IMR-90 (cell line): Measurements from ENCODE around the gene CBY1. TPM values are rescaled to one million over a fixed set of nuclear protein-coding genes. Genes with fewer than 3 reads are reported as not detected.

Experiments
- ATAC-seq: fragments of 200-7000 bp; cut with Tn5 transposase; 2 replicates; pipeline ENCODE4 v1.9.1; 2020; ENCODE audit warnings: low read depth, mild to moderate bottlenecking, moderate library complexity
- BruUV-seq: library from RNA; stranded (reverse); fragments of 400-500 nt; replicated peaks from 2 replicates; lab custom pipeline; 2021; lab: Mats Ljungman, UMichigan
- CTCF ChIA-PET: fragments of 300-600 bp; formaldehyde crosslinking; extraction: SDS; loops from one replicate; lab custom pipeline; 2021; ENCODE audit warnings: antibody characterized with exemption; lab: Yijun Ruan, JAX
- POLR2A ChIA-PET: fragments of 300-600 bp; sonication (Branson Sonifier 250); formaldehyde crosslinking; loops from one replicate; lab custom pipeline; 2022; ENCODE audit warnings: antibody characterized with exemption; ENCODE audit not compliant: unreplicated experiment; lab: Charles Lee
- DNase-seq: peaks from one replicate; pipeline ENCODE4 v3.0.0; 2013
- H2AFZ ChIP-seq: replicated peaks from 2 replicates; pipeline ENCODE3; 2013; ENCODE audit warnings: low read length, mild to moderate bottlenecking; ENCODE audit not compliant: poor library complexity
- H2AK5ac ChIP-seq: 2 replicates; pipeline ENCODE4 v1.6.1; 2013; ENCODE audit warnings: low read depth, low read length, inconsistent platforms
- H2AK9ac ChIP-seq: replicated peaks from 2 replicates; pipeline ENCODE3; 2013; ENCODE audit warnings: mild to moderate bottlenecking, low read depth, low read length, moderate library complexity; ENCODE audit not compliant: poor library complexity
- H2BK120ac ChIP-seq: 2 replicates; pipeline ENCODE4 v1.6.1; 2013; ENCODE audit warnings: low read depth, low read length, inconsistent platforms
- H2BK15ac ChIP-seq: 3 replicates; pipeline ENCODE4 v1.6.1; 2013; ENCODE audit warnings: low read depth, low read length, inconsistent platforms
- H2BK20ac ChIP-seq: 2 replicates; pipeline ENCODE4 v1.6.1; 2013; ENCODE audit warnings: low read depth, mild to moderate bottlenecking, inconsistent platforms, low read length, moderate library complexity
- H2BK5ac ChIP-seq: 2 replicates; pipeline ENCODE4 v1.6.1; 2013; ENCODE audit warnings: mild to moderate bottlenecking, low read depth, low read length, inconsistent platforms; ENCODE audit not compliant: poor library complexity, severe bottlenecking
- H3K14ac ChIP-seq: replicated peaks from 2 replicates; pipeline ENCODE4 v1.6.1; 2013; ENCODE audit warnings: low read depth, low read length, inconsistent platforms
- H3K18ac ChIP-seq: 2 replicates; pipeline ENCODE4 v1.6.1; 2013; ENCODE audit warnings: low read depth, low read length, control low read depth
- H3K23ac ChIP-seq: 2 replicates; pipeline ENCODE4 v1.6.1; 2013; ENCODE audit warnings: low read depth, low read length, inconsistent platforms
- H3K27ac ChIP-seq: 2 replicates; pipeline ENCODE4 v1.5.1; 2013; ENCODE audit warnings: mild to moderate bottlenecking, control low read depth, low read length; ENCODE audit not compliant: insufficient read depth
- H3K27me3 ChIP-seq: 2 replicates; pipeline ENCODE4 v1.6.1; 2013; ENCODE audit warnings: low read length; ENCODE audit not compliant: control insufficient read depth, insufficient read depth
- H3K36me3 ChIP-seq: 2 replicates; pipeline ENCODE4 v1.6.1; 2013; ENCODE audit warnings: low read length, mixed read lengths; ENCODE audit not compliant: control insufficient read depth, insufficient read depth
- H3K4ac ChIP-seq: 2 replicates; pipeline ENCODE4 v1.6.1; 2013; ENCODE audit warnings: low read depth, low read length, inconsistent platforms
- H3K4me1 ChIP-seq: 2 replicates; pipeline ENCODE4 v1.6.1; 2013; ENCODE audit warnings: low read length, mixed read lengths; ENCODE audit not compliant: control insufficient read depth, insufficient read depth
- H3K4me2 ChIP-seq: 2 replicates; pipeline ENCODE4 v1.6.1; 2013; ENCODE audit warnings: low read depth, mild to moderate bottlenecking, control low read depth, low read length, moderate library complexity
- H3K4me3 ChIP-seq: 2 replicates; pipeline ENCODE4 v1.5.1; 2013; ENCODE audit warnings: low read depth, mild to moderate bottlenecking, control low read depth, low read length, moderate library complexity; ENCODE audit not compliant: insufficient read depth
- H3K56ac ChIP-seq: 2 replicates; pipeline ENCODE4 v1.6.1; 2013; ENCODE audit warnings: low read length, inconsistent platforms; ENCODE audit not compliant: insufficient read depth; ENCODE audit errors: extremely low read depth
- H3K79me1 ChIP-seq, 2 experiments: 2 replicates each; pipeline ENCODE4 v1.6.1; 2013; ENCODE audit warnings: low read length in 2 of 2, inconsistent platforms in 1 of 2, low read depth in 1 of 2
- H3K9ac ChIP-seq: 2 replicates; pipeline ENCODE4 v1.6.1; 2013; ENCODE audit warnings: low read depth, low read length, control low read depth
- H3K9me1 ChIP-seq: 2 replicates; pipeline ENCODE4 v1.6.1; 2013; ENCODE audit warnings: low read length, inconsistent platforms; ENCODE audit not compliant: insufficient read depth
- H3K9me3 ChIP-seq: 2 replicates; pipeline ENCODE4 v1.6.1; 2013; ENCODE audit warnings: low read length; ENCODE audit not compliant: control insufficient read depth, insufficient read depth
- H4K20me1 ChIP-seq: 2 replicates; pipeline ENCODE4 v1.6.1; 2013; ENCODE audit warnings: low read length, inconsistent platforms; ENCODE audit not compliant: insufficient read depth
- H4K5ac ChIP-seq: 2 replicates; pipeline ENCODE4 v1.6.1; 2013; ENCODE audit warnings: mild to moderate bottlenecking, low read depth, low read length, control low read depth
- H4K8ac ChIP-seq, 2 experiments: 2 replicates each; pipeline ENCODE4 v1.6.1; 2013; ENCODE audit warnings: low read depth in 2 of 2, low read length in 2 of 2, control low read depth in 1 of 2, inconsistent platforms in 1 of 2
- H4K91ac ChIP-seq: 2 replicates; pipeline ENCODE4 v1.6.1; 2013; ENCODE audit warnings: low read depth, low read length, inconsistent platforms; ENCODE audit not compliant: insufficient read depth
- BHLHE40 ChIP-seq: fragments of 150-350 bp; IDR thresholded peaks from 2 replicates; pipeline ENCODE4 v1.6.1; 2016; ENCODE audit warnings: mild to moderate bottlenecking, low read depth, low read length
- CEBPB ChIP-seq: IDR thresholded peaks from 2 replicates; pipeline ENCODE4 v1.6.1; 2012; ENCODE audit warnings: low read depth, low read length, improper control_type of control experiment
- MXI1 ChIP-seq: IDR thresholded peaks from 2 replicates; pipeline ENCODE4 v1.6.1; 2012; ENCODE audit warnings: low read depth, mild to moderate bottlenecking, low read length, moderate library complexity, borderline replicate concordance
- SMC3 ChIP-seq: fragments of 150-350 bp; IDR thresholded peaks from 2 replicates; pipeline ENCODE4 v1.6.1; 2016; ENCODE audit warnings: low read depth, mild to moderate bottlenecking, antibody characterized with exemption, low read length, moderate library complexity
- WGBS, 2 experiments: methylation state at CpG; one replicate each; pipeline versions ENCODE4 v1.1.5 to v1.1.7; 2013; ENCODE audit warnings: missing lambda C conversion rate in 2 of 2; ENCODE audit not compliant: insufficient read length in 1 of 2; ENCODE audit errors: extremely low coverage in 2 of 2; 5-methylcytosine and 5-hydroxymethylcytosine counted together
- dilution Hi-C: fragments of 300-500 bp; cut with HindIII; formaldehyde crosslinking; loops from one replicate; pipeline ENCODE4 v1.14.3; 2018; ENCODE audit warnings: low sequenced_read_pairs; ENCODE audit not compliant: unreplicated experiment
- in situ Hi-C: fragments of 300-500 bp; cut with MboI; formaldehyde crosslinking; loops from 3 replicates; pipeline ENCODE4 v1.14.3; 2019; ENCODE audit warnings: low sequenced_read_pairs, inconsistent platforms, mixed read lengths
- intact Hi-C: fragments of 100-400 bp; cut with micrococcal nuclease; formaldehyde crosslinking; loops from 2 replicates; pipeline ENCODE4 v1.10.0; 2022
- polyA plus RNA-seq, 3 experiments: library from polyadenylated mRNA; depleted of rRNA; stranded (reverse); fragments of >200 nt; gene quantifications; 2 replicates each; pipeline ENCODE4 v1.2.3, GENCODE V29; 2012; ENCODE audit warnings: low replicate concordance in 1 of 3
- total RNA-seq: library from RNA; depleted of rRNA; stranded (reverse); fragments of >200 nt; gene quantifications from 2 replicates; pipeline ENCODE4 v1.2.3, GENCODE V29; 2012
- TF ChIP-seq, protein P1 (sequence below): fragments of 150-350 bp; IDR thresholded peaks from 2 replicates; pipeline ENCODE4 v1.6.1; 2017; ENCODE audit warnings: mild to moderate bottlenecking, antibody characterized with exemption, low read length, low read depth

CBY1 gene
- total and polyA plus RNA-seq, 2 of the 4 experiments (the other 2 are of a cell fraction), result 13.8 to 30.0 TPM

DNA sequence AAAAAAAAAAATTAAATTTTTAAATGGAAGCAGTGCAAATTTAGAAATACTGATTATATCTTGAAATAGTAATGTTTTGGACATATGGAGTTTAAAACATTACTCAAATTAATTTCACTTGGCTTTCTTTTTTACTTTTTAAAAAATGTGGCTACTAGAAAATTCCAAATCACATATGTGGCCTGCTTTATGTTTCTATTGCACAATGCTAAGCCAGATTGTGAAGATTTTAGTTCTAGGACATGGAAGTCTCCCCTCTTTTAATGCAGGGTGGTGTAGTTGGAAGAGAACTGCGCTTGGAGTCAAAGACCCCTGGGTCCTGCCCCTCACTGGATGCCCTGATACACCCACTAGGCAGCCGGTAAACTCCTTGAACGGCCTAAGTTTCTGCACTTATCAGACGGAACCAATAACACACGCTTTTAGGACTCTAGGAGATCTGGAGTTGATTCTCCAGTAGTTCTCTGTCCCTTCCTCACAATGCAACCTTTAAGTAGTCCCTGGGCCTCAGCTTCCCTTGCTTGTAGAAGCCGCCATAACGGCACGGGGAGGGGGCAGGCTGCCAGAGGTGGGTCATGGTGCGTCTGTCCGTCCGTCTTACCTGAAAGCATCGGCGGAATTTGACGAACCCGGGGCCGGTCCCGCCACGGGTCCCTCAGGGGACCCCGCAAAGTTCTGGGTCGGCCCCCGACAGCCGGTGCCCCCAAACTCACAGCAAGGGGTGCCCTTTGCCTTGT, 751 bp upstream of the CBY1 start:
- Histone ChIP-seq H3K36me3 (no peaks in the 10 kb centered on the region), H3K9me1 (peaks cover 10% of the 10 kb centered on the region; the same call in 1 of the 2 replicates), H3K4me3 (peak overlapping the region; percentile 73), H3K27me3 (no peaks in the 10 kb centered on the region), H3K9me3 (no peaks in the 10 kb centered on the region), H4K5ac (peak overlapping the region; percentile 33; the same call in 1 of the 2 replicates), H2BK15ac (no peak overlapping the region), H3K18ac (no peak overlapping the region), H2AK5ac (0 out of 2 replicates have a peak overlapping the region, but pooled peaks have one; percentile 15), H4K20me1 (no peaks in the 10 kb centered on the region; the same call in 1 of the 2 replicates), H2BK120ac (no peak overlapping the region), H2BK20ac (no peak overlapping the region), H2AK9ac (peak overlapping the region; percentile 80), H3K79me1 (peaks cover 11 to 17% of the 10 kb centered on the region in 2 experiments), H4K8ac (peak overlapping the region; percentile 68 to 83; a peak in 2 of 4 replicates), H3K4ac (peak overlapping the region; percentile 29), H3K56ac (0 out of 2 replicates have a peak overlapping the region, but pooled peaks have one; percentile 0), H3K23ac (peak overlapping the region; percentile 58), H2BK5ac (no peak overlapping the region), H3K4me1 (peaks cover 7% of the 10 kb centered on the region), H3K14ac (peak overlapping the region; percentile 100), H3K4me2 (peak overlapping the region; percentile 79), H3K9ac (peak overlapping the region; percentile 22), H4K91ac (no peak overlapping the region), H2AFZ (peak overlapping the region; percentile 99), H3K27ac (peak overlapping the region; percentile 7; the same call in 1 of the 2 replicates)
- dilution Hi-C loops, result no loop called here
- DNase-seq (peak; percentile 9), ATAC-seq (peak; percentile 4)
- no TSS peak for BruUV-seq
- in situ Hi-C loops, result no loop called here
- TF ChIP-seq SMC3 (no peak), CEBPB (peak; percentile 83), MXI1 (no peak), BHLHE40 (no peak)
- TF ChIP-seq, protein P1, sequence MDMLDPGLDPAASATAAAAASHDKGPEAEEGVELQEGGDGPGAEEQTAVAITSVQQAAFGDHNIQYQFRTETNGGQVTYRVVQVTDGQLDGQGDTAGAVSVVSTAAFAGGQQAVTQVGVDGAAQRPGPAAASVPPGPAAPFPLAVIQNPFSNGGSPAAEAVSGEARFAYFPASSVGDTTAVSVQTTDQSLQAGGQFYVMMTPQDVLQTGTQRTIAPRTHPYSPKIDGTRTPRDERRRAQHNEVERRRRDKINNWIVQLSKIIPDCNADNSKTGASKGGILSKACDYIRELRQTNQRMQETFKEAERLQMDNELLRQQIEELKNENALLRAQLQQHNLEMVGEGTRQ, result no peak
- POLR2A ChIA-PET, result no interaction called here
- intact Hi-C loops, result no loop called here
- WGBS, 2 experiments, result 0% methylated on average over 8 of the region's 22 CpGs; no CpG with 5 or more reads in 1 of the 2 experiments
- CTCF ChIA-PET, result interaction anchor here (0.6 kb wide), 1 partner anchor 19 kb away, joined by 3 read pairs; no protein-coding TSS in a partner anchor
